Stimulated activated CD4-positive, alpha-beta T cell treated with anti-CD3 and anti-CD28 coated beads, Interleukin-12 subunit alpha, Interleukin-12 subunit beta, amount 100 ng/mL, for 4 hours (primary cell): ENCODE data around the gene OAS1.

Experiments used
- DNase-seq: peaks from one replicate; pipeline ENCODE4 v3.0.0-alpha.2; 2020

Gene OAS1

DNA sequence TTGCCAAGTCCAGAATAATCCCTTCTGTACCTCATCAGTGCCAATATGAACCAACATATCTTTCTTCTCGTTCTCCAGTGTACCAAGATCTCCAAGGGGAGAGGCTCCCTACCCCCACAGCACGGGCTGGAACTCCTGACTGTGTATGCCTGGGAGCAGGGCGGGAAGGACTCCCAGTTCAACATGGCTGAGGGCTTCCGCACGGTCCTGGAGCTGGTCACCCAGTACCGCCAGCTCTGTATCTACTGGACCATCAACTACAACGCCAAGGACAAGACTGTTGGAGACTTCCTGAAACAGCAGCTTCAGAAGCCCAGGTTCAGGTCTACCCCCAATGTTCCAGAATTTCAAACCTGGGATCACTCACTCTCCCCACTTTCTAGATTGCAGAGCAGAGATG lies 61.1 kb downstream of the OAS1 start:
- DNase-seq: no peak
